Measurements from ENCODE around the gene YTHDF1.

YTHDF1 gene

GRCh38 chr20:63182425-63182824, 33.5 kb downstream of the YTHDF1 start:
- no peak for DNase-seq

- DNase-seq, result no peak
Measured at GRCh38 chr20:63181226-63181625, 34.7 kb downstream of the YTHDF1 start.

- DNase-seq, result no peak
Measured at GRCh38 chr20:63180569-63181185, 35.3 kb downstream of the YTHDF1 start.

- no peak for DNase-seq
Measured at GRCh38 chr20:63179687-63180568, 36.0 kb downstream of the YTHDF1 start.

- DNase-seq, result no peak
Measured at GRCh38 chr20:63178889-63179686, 36.8 kb downstream of the YTHDF1 start.

GRCh38 chr20:63178446-63178820, 37.5 kb downstream of the YTHDF1 start:
- DNase-seq, result no peak

- DNase-seq, result no peak
Measured at GRCh38 chr20:63177785-63178445, 38.0 kb downstream of the YTHDF1 start.

GRCh38 chr20:63177134-63177784, 38.7 kb downstream of the YTHDF1 start:
- DNase-seq, result no peak

- DNase-seq, result no peak
Measured at GRCh38 chr20:63176427-63177133, 39.4 kb downstream of the YTHDF1 start.

- DNase-seq, result no peak
Measured at GRCh38 chr20:63176034-63176426, 39.9 kb downstream of the YTHDF1 start.

GRCh38 chr20:63175038-63175895, 40.7 kb downstream of the YTHDF1 start:
- DNase-seq, result no peak

- DNase-seq, result no peak
Measured at GRCh38 chr20:63174309-63175037, 41.5 kb downstream of the YTHDF1 start.

- DNase-seq, result no peak
Measured at GRCh38 chr20:63173552-63174191, 42.3 kb downstream of the YTHDF1 start.

- DNase-seq, result no peak
Measured at GRCh38 chr20:63172726-63173125, 43.2 kb downstream of the YTHDF1 start.

GRCh38 chr20:63171991-63172390, 43.9 kb downstream of the YTHDF1 start:
- no peak for DNase-seq

- no peak for DNase-seq
Measured at GRCh38 chr20:63169681-63170080, 46.2 kb downstream of the YTHDF1 start.

GRCh38 chr20:63168861-63169260, 47.1 kb downstream of the YTHDF1 start:
- DNase-seq, result no peak

- DNase-seq, result no peak
Measured at GRCh38 chr20:63167918-63168520, 47.9 kb downstream of the YTHDF1 start.
